Colonic mucosa (tissue), 4 donors: Measurements from ENCODE around the gene PCGF2. TPM values are rescaled to one million over a fixed set of nuclear protein-coding genes. Genes with fewer than 3 reads are reported as not detected.

Experiments used
- DNase-seq: peaks from one replicate; pipeline ENCODE4 v3.0.0-alpha.2; 2020
- H3K27ac ChIP-seq: fragments of 200-600 bp; one replicate; pipeline ENCODE4 v1.8.0; 2021
- H3K27me3 ChIP-seq: fragments of 200-600 bp; one replicate; pipeline ENCODE4 v1.8.0; 2021
- H3K36me3 ChIP-seq: fragments of 200-600 bp; one replicate; pipeline ENCODE4 v1.8.0; 2021
- H3K4me1 ChIP-seq: fragments of 200-600 bp; one replicate; pipeline ENCODE4 v1.8.0; 2021; ENCODE audit warnings: mild to moderate bottlenecking
- H3K4me3 ChIP-seq: fragments of 200-600 bp; one replicate; pipeline ENCODE4 v1.8.0; 2021
- H3K9ac ChIP-seq, 2 donors: one replicate each; pipeline ENCODE4 v1.7.0; 2013; ENCODE audit warnings: control low read depth in 2 of 2, low read depth in 2 of 2, low read length in 2 of 2
- H3K9me3 ChIP-seq: fragments of 200-600 bp; one replicate; pipeline ENCODE4 v1.8.0; 2021
- intact Hi-C: fragments of 100-400 bp; cut with DNase I; formaldehyde crosslinking; loops from one replicate; pipeline ENCODE4 v1.14.1; 2022
- total RNA-seq, 2 donors: library from RNA; stranded (reverse); fragmentation: NEBNext Ultra II Directional in 1 of 2; extraction: Animal tissue kit (Norgen Biotek cat#: 25700) in 1 of 2; gene quantifications; one replicate each; pipeline ENCODE4 v1.2.1, GENCODE V29; 2021
- TF ChIP-seq, protein P1 (sequence below): fragments of 200-600 bp; IDR thresholded peaks from one replicate; pipeline ENCODE4 v1.8.0; 2022; ENCODE audit warnings: antibody characterized with exemption, mild to moderate bottlenecking
- donor health status: healthy.
- donor health status: DM: no; HTN: no; CAD: no.
- donor health status: DM: no; HTN: no; CAD: no.

PCGF2 gene
- total RNA-seq, 2 donors from 2014 or later = 27.2 to 45.5 TPM

- H3K4me3 ChIP-seq = no peak overlapping the region
- intact Hi-C loops = no loop called here
- H3K9ac ChIP-seq = peak overlapping the region in 1 of 2 donors; percentile 12
- H3K4me1 ChIP-seq = peaks cover 6% of the 10 kb centered on the region
- no peaks in the 10 kb centered on the region for H3K27me3 ChIP-seq
- H3K27ac ChIP-seq = no peak overlapping the region
- no peaks in the 10 kb centered on the region for H3K36me3 ChIP-seq
- H3K9me3 ChIP-seq = no peaks in the 10 kb centered on the region
- TF ChIP-seq, protein P1, sequence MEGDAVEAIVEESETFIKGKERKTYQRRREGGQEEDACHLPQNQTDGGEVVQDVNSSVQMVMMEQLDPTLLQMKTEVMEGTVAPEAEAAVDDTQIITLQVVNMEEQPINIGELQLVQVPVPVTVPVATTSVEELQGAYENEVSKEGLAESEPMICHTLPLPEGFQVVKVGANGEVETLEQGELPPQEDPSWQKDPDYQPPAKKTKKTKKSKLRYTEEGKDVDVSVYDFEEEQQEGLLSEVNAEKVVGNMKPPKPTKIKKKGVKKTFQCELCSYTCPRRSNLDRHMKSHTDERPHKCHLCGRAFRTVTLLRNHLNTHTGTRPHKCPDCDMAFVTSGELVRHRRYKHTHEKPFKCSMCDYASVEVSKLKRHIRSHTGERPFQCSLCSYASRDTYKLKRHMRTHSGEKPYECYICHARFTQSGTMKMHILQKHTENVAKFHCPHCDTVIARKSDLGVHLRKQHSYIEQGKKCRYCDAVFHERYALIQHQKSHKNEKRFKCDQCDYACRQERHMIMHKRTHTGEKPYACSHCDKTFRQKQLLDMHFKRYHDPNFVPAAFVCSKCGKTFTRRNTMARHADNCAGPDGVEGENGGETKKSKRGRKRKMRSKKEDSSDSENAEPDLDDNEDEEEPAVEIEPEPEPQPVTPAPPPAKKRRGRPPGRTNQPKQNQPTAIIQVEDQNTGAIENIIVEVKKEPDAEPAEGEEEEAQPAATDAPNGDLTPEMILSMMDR = no peak
- no peak for DNase-seq
Observed at GRCh38 chr17:38697061-38697820, 50.9 kb downstream of the PCGF2 start.

GRCh38 chr17:38693700-38694329 is 54.3 kb downstream of the PCGF2 start:
- H3K27me3 ChIP-seq = no peaks in the 10 kb centered on the region
- H3K4me3 ChIP-seq = no peak overlapping the region
- no peaks in the 10 kb centered on the region for H3K9me3 ChIP-seq
- H3K36me3 ChIP-seq = no peaks in the 10 kb centered on the region
- peak overlapping the region; percentile 12 for H3K27ac ChIP-seq
- intact Hi-C loops = no loop called here
- no peaks in the 10 kb centered on the region for H3K4me1 ChIP-seq
- peak; percentile 76 for DNase-seq
- H3K9ac ChIP-seq = peak overlapping the region in 1 of 2 donors; percentile 32
- TF ChIP-seq, protein P1 = no peak

DNA sequence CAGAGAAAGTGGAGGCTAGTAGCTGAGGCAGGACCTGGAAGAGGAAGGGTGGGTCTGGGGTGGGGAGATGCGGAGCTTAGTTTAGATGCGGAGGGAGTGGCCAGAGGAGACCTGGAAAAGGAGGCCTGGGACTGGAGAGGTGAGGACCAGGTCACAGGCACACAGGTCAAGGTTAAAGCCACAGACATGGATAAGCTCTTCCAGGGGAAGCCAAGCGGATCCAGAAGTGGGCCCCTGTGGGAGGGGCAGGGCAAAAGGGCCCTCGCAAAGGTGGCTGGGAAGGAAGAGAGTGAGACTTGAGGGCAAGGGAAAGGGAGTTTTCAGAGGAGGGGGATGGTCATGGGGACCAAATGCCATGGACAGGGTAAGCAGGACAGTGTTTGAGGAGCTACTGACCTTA is 57.0 kb downstream of the PCGF2 start:
- Histone ChIP-seq H3K4me3 (no peak overlapping the region), H3K27ac (no peak overlapping the region), H3K9ac (no peak overlapping the region), H3K36me3 (no peaks in the 10 kb centered on the region), H3K27me3 (no peaks in the 10 kb centered on the region), H3K4me1 (no peaks in the 10 kb centered on the region), H3K9me3 (no peaks in the 10 kb centered on the region)
- no peak for DNase-seq
- TF ChIP-seq, protein P1 = no peak
- intact Hi-C loops = no loop called here

DNA sequence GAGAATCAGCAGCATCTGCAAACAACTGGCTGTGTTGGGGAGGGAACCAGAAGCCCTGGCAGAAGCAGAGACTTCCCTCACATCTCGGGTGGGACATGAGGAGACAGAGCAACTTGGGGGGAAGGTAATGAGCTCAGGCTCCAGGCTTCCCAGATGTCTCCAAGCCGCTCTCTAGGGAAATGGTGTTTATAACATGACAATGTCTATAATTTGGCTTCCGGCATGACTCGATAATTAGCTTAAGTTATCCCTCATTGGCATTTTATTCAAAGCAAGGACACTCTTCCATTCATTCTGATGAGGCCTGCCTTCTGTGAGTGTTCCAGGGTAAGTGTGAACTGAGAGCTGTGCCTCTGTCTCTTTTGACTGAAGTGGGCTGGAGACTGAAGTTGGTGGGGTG is 57.8 kb downstream of the PCGF2 start:
- no peak overlapping the region for H3K27ac ChIP-seq
- H3K4me3 ChIP-seq = no peak overlapping the region
- H3K4me1 ChIP-seq = no peaks in the 10 kb centered on the region
- TF ChIP-seq, protein P1 = no peak
- H3K27me3 ChIP-seq = no peaks in the 10 kb centered on the region
- no peaks in the 10 kb centered on the region for H3K36me3 ChIP-seq
- H3K9me3 ChIP-seq = no peaks in the 10 kb centered on the region
- intact Hi-C loops = no loop called here
- no peak overlapping the region for H3K9ac ChIP-seq
- no peak for DNase-seq

- no peak overlapping the region for H3K27ac ChIP-seq
- no peaks in the 10 kb centered on the region for H3K9me3 ChIP-seq
- no peaks in the 10 kb centered on the region for H3K36me3 ChIP-seq
- H3K4me1 ChIP-seq = no peaks in the 10 kb centered on the region
- TF ChIP-seq, protein P1 = no peak
- no peak overlapping the region for H3K9ac ChIP-seq
- H3K27me3 ChIP-seq = no peaks in the 10 kb centered on the region
- intact Hi-C loops = no loop called here
- H3K4me3 ChIP-seq = no peak overlapping the region
- no peak for DNase-seq
Observed at GRCh38 chr17:38687286-38687685, 60.9 kb downstream of the PCGF2 start.
